K562 treated with DMSO at 1 percent for 48 hours (cell line): ENCODE results near the gene ZNF530. TPM values are rescaled to one million over a fixed set of nuclear protein-coding genes. Genes with fewer than 3 reads are reported as not detected.

ENCODE experiments used
- total RNA-seq: library from RNA; unstranded; fragments of 300-600 nt; gene quantifications from 2 replicates; pipeline ENCODE4 v1.2.3, GENCODE V29; 2022; ENCODE audit warnings: low replicate concordance; ENCODE audit errors: extremely low read depth

Gene ZNF530
- total RNA-seq = not detected in 2 replicates

GRCh38 chr19:57599761-57600383 lies at the start of gene ZNF530:
Gene ZNF530 (plus strand): TSS chr19:57599885. CDS start chr19:57604346, 4,461 bp downstream.

DNA sequence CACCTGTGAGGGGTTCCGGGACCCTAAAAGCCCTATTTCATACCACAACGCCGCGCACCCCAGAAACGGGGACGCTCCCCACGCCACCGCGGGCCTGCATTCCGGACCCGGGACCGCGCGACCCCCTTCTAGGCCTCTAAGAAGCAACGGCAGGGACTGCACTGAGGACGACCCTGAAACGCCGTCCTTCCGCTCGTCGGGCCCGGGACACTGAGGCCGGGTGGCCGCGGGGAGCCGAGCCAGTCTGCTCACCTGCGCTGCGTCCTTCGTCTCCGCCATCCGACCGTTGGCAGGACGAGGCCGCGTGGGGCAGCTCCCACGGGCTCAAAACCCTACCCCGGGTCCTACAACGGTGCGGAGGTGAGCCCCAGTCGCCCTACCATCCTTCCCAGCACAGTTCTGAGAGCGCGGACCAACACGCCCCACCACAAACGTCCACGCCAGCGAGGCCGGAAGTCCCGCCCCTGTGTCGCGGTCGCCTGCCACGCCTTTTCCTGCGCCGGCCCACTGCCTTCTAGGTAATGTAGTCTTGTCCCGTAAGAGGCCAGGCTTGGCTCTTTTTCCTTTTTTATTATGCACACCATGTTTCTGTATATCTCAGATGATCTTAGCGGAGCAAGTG lies 40.2 kb upstream of the ZNF530 start, which contains the start of gene ZNF550:
ZNF550 (minus strand) TSS at position 460 of the 622 bp plus-strand sequence; CDS start at position 279, 181 bp downstream.

DNA sequence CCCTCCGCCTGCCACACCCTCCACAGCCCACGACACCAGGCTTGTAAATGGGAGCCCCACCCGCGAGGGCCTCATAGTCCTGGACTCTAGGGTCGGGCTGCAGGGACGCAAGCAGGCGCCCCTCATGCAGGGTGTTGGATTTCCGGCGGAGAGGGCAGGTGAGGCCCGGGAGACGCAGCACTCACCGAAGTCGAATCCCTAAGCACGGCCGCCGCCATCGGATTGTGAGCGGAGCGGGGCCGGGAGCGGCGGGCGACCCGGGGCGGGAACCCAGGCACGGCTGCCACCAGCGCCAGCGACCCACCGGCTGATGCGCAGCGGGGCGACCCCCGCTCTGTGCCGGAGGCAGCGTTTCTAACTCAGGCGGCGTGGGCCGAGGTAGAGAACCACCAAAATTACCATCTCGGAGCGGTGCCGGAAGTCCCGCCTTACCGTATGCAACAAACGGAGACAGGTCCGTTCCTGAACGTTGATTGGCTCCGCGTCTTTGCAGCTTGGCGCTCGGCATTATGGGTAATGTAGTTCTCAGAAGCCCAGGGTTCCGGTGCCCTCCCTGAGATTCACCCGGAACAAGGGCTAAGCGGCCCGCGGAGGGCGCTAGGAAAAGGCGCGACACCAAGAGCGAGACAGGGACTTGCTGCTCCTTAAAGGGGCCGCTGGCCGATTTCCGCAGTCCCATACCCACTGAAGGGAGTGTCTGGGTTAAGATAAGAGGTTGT lies 21.0 kb upstream of the ZNF530 start, which contains the start of gene ZNF416:
ZNF416 (minus strand) TSS at position 425 of the 719 bp plus-strand sequence; CDS start at position 218, 207 bp downstream.

GRCh38 chr19:57583521-57584416 lies 15.9 kb upstream of the ZNF530 start, which contains the start of gene ZIK1:
Gene ZIK1 (plus strand): TSS chr19:57584145. CDS start chr19:57584357, 212 bp downstream.

GRCh38 chr19:57613941-57614743 lies 14.5 kb downstream of the ZNF530 start, which contains the start of gene ZNF134:
Gene ZNF134 (plus strand): TSS chr19:57614242. CDS start chr19:57619469, 5,227 bp downstream.

DNA sequence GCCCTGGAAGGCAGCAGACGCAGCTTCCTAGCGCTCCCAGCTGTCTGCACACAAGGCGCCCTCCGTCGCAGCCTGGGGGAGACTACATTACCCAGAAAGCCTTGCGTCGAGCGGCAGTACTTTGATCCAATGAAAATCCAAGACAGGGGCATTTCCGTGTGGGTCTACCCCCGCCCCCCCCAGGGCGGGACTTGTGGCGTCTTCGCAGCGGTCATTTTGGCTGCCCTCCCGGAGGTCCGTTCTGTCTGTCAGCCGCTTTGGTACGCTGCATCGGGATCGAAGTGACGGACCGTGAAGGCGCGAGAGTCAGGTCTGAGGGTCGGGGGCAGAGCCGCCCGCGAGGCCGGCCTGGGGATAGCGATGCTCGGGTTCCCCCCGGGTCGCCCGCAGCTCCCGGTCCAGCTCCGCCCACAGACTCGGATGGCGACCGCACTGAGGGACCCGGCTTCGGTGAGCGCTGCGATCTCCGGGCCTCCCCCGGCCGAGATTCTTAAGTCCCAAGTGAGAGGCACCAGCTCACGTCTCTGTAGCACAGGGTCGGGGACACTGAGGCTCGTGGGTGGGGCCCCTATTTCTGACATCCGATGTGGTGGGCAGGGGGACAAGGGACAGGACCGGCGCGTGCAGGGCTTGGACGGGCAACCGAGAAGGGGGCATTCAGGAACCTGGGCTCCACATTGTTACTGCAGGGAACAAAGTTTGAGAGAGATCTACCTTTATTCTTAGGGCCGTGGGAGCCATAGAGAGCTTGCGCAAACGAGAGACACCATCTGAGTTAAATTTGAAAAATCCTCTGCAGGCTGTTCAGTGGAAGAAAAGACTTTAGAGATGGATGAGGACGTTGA lies 33.5 kb downstream of the ZNF530 start, which contains the start of gene ZNF211:
ZNF211 (plus strand) TSS at position 182 of the 845 bp plus-strand sequence; CDS start at position 361, 179 bp downstream.

Other genes with a start within 250 kb of the ZNF530 start
- gene ZNF304, start 248.6 kb upstream of the ZNF530 start, total RNA-seq = not detected in 2 replicates
- not detected in 2 replicates for gene TRAPPC2B, start 236.3 kb upstream of the ZNF530 start, total RNA-seq
- gene ZNF547, start 236.3 kb upstream of the ZNF530 start, total RNA-seq = not detected in 2 replicates
- gene ZNF548, start 210.0 kb upstream of the ZNF530 start, total RNA-seq = not detected in 2 replicates
- gene ZNF17, start 188.7 kb upstream of the ZNF530 start, total RNA-seq = not detected in 2 replicates
- gene ZNF749, start 164.6 kb upstream of the ZNF530 start, total RNA-seq = not detected in 2 replicates
- not detected in 2 replicates for gene VN1R1, start 142.7 kb upstream of the ZNF530 start, total RNA-seq
- gene ZNF772, start 122.3 kb upstream of the ZNF530 start, total RNA-seq = not detected in 2 replicates
- gene ZNF419, start 112.1 kb upstream of the ZNF530 start, total RNA-seq = not detected in 2 replicates
- not detected in 2 replicates for gene ZNF773, start 99.9 kb upstream of the ZNF530 start, total RNA-seq
- gene ZNF549, start 72.5 kb upstream of the ZNF530 start, total RNA-seq = not detected in 2 replicates
- not detected in 2 replicates for gene ZNF550, start 40.0 kb upstream of the ZNF530 start, total RNA-seq
- gene ZNF416, start 21.0 kb upstream of the ZNF530 start, total RNA-seq = not detected in 2 replicates
- gene ZIK1, start 15.7 kb upstream of the ZNF530 start, total RNA-seq = not detected in 2 replicates
- gene ZNF134, start 14.4 kb downstream of the ZNF530 start, total RNA-seq = not detected in 2 replicates
- gene ZNF211, start 33.3 kb downstream of the ZNF530 start, total RNA-seq = not detected in 2 replicates
- gene ZSCAN4, start 69.0 kb downstream of the ZNF530 start, total RNA-seq = not detected in 2 replicates
- not detected in 2 replicates for gene ZNF551, start 82.1 kb downstream of the ZNF530 start, total RNA-seq
- gene ZNF154, start 109.3 kb downstream of the ZNF530 start, total RNA-seq = not detected in 2 replicates
- gene ZNF671, start 127.7 kb downstream of the ZNF530 start, total RNA-seq = not detected in 2 replicates
- gene ZNF776, start 146.9 kb downstream of the ZNF530 start, total RNA-seq = not detected in 2 replicates
- gene ZNF586, start 169.8 kb downstream of the ZNF530 start, total RNA-seq = not detected in 2 replicates
- not detected in 2 replicates for gene ZNF552, start 215.0 kb downstream of the ZNF530 start, total RNA-seq
- gene ZNF587B, start 230.4 kb downstream of the ZNF530 start, total RNA-seq = not detected in 2 replicates
- gene ZNF587, start 250.0 kb downstream of the ZNF530 start, total RNA-seq = not detected in 2 replicates